Measurements from ENCODE around the gene DACH1. TPM values are rescaled to one million over a fixed set of nuclear protein-coding genes. Genes with fewer than 3 reads are reported as not detected.

Gene DACH1
- total RNA-seq, 1 donor from 2014 or later, result 39.5 TPM

DNA sequence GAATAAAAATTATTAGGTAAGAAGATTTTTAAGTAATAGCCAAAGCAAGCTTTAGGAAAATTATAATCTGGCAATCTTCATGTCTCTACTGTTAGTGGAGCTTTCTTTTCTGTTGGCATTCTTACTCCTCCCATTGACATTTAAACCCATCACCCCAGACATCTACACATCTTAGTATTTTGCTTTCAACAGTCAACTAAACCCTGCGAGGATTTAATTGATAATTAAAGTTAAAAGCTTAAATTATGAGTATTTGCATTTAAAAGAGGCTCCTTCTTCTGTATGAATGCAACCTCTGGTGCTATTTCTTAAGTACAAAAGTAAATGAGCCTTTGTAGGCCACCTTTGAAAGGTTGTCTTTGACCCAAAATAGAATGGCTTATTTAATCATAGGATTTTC, 148.1 kb downstream of the DACH1 start:
- H3K4me1 Mint-ChIP-seq (ENCODE audit: unreplicated experiment), result peaks cover 26% of the 10 kb centered on the region
- no peak for TF ChIP-seq CTCF (conservative IDR thresholded peaks at IDR 0.05)
- H3K27ac Mint-ChIP-seq, result no peak overlapping the region
- no peaks in the 10 kb centered on the region for H3K27me3 Mint-ChIP-seq
- H3K9me3 Mint-ChIP-seq, result no peaks in the 10 kb centered on the region
- no peak overlapping the region for H3K4me3 Mint-ChIP-seq
- peaks cover 5% of the 10 kb centered on the region for H3K36me3 Mint-ChIP-seq
- DNase-seq (ENCODE audit: extremely low spot score, unreplicated experiment), result no peak

GRCh38 chr13:71714802-71715375, 152.1 kb downstream of the DACH1 start:
- Mint-ChIP-seq H3K27me3 (no peaks in the 10 kb centered on the region), H3K9me3 (no peaks in the 10 kb centered on the region), H3K4me3 (no peak overlapping the region), H3K36me3 (no peaks in the 10 kb centered on the region), H3K27ac (no peak overlapping the region), H3K4me1 (ENCODE audit: unreplicated experiment) (peaks cover 26% of the 10 kb centered on the region)
- TF ChIP-seq CTCF (conservative IDR thresholded peaks at IDR 0.05), result no peak
- no peak for DNase-seq (ENCODE audit: extremely low spot score, unreplicated experiment)

DNA sequence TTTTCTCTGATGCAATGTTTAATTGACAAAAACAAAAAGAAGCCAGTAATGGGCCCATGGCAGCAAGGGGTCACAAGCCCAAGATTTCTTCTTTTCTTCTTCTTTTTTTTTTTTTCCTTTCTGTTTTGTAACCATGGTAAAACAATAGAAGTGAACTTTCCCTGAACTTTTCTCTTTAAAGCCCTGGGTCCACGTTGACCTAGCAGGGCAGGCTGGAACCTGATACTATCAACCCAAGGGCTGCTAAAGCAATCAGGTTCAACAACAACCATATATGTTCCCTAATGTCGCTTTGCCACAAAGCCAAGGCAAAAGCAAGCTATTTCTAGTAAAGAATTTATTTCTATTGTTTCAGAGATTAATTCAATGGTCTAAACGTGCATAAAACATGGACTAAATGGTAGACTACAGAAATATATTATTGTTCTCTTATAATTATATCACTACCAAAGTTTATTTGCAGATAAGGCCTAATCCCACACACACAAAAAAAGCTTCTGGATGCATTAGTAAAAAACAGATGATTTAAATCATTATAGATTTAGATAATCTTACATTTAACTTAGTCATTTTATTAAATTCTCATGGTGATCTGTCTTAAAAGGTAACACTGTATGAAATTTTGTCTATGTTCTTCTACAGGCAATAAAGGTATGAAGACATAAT, 153.9 kb downstream of the DACH1 start:
- no peak for TF ChIP-seq CTCF (conservative IDR thresholded peaks at IDR 0.05)
- no peaks in the 10 kb centered on the region for H3K9me3 Mint-ChIP-seq
- no peaks in the 10 kb centered on the region for H3K36me3 Mint-ChIP-seq
- DNase-seq (ENCODE audit: extremely low spot score, unreplicated experiment), result no peak
- H3K4me1 Mint-ChIP-seq (ENCODE audit: unreplicated experiment), result peaks cover 25% of the 10 kb centered on the region
- no peaks in the 10 kb centered on the region for H3K27me3 Mint-ChIP-seq
- peak overlapping the region; percentile 76 for H3K4me3 Mint-ChIP-seq
- H3K27ac Mint-ChIP-seq, result peak overlapping the region; percentile 95

DNA sequence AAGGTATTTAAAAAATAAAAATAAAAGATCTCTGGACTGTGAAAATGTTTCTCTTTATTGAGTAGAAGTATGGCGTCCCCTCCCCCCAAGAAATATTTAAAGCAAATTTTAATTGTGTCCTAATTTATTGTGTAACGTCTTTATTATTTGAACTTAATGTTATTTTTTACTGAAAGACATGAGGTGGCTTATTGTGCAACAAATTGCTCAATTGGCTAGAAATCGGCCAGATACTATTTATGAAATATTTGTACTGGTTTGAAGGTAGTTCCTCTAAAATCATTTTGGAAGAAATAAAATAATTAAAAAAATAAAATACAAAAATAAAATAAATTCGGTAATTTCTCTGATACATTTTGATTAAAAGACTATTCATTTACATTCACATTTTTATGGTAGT, 162.3 kb downstream of the DACH1 start:
- TF ChIP-seq CTCF (conservative IDR thresholded peaks at IDR 0.05), result no peak
- Mint-ChIP-seq H3K9me3 (no peaks in the 10 kb centered on the region), H3K4me3 (no peak overlapping the region), H3K4me1 (ENCODE audit: unreplicated experiment) (peaks cover 15% of the 10 kb centered on the region), H3K36me3 (peaks cover 7% of the 10 kb centered on the region), H3K27ac (no peak overlapping the region), H3K27me3 (no peaks in the 10 kb centered on the region)
- no peak for DNase-seq (ENCODE audit: extremely low spot score, unreplicated experiment)

- Mint-ChIP-seq H3K27me3 (no peaks in the 10 kb centered on the region), H3K36me3 (peaks cover 7% of the 10 kb centered on the region), H3K4me1 (ENCODE audit: unreplicated experiment) (peaks cover 15% of the 10 kb centered on the region), H3K4me3 (no peak overlapping the region), H3K9me3 (no peaks in the 10 kb centered on the region), H3K27ac (no peak overlapping the region)
- DNase-seq (ENCODE audit: extremely low spot score, unreplicated experiment), result no peak
- TF ChIP-seq CTCF (conservative IDR thresholded peaks at IDR 0.05), result no peak
Observed at GRCh38 chr13:71703138-71703537, 163.9 kb downstream of the DACH1 start.

Measured in type B pancreatic cell (in vitro differentiated cells).